Putamen (tissue), 1 donor: ENCODE data around the gene MAD1L1.
"Not testable (repeated sequence)": the region's sequence is repeated elsewhere in the genome, so short reads cannot be mapped to it uniquely, and the experiment has no call there.

Experiments
- DNase-seq: peaks from one replicate; pipeline ENCODE4 v3.0.0-alpha.2; 2016; ENCODE audit warnings: low spot score

The MAD1L1 gene

DNA sequence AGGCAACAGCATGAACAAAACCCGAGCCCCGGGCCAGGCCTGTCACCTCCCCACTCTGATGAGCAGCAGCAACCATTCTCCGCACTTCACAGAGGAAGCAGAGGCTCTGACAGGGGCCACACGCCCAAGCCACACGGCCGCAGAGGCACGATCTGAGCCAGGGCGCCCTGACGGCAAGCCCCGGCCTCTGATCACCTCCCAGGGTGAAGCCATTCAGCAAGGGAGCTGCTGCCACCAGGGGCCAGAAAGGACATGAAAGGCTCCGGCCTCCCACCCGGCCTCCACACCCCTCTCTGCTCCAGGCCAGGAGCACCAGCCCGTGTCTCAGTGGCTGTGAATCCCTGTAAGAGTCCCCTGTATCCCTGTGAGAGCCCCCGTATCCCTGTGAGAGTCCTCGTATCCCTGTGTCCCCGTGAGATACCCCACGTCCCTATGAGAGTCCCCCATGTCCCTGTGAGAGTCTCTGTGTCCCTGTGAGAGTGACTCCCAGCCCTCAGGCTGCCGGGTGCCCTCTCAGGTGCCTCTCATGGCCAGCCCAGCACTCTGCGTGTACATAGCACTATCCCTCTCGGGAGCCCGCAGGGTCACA, 187.8 kb downstream of the MAD1L1 start:
- no peak for DNase-seq

DNA sequence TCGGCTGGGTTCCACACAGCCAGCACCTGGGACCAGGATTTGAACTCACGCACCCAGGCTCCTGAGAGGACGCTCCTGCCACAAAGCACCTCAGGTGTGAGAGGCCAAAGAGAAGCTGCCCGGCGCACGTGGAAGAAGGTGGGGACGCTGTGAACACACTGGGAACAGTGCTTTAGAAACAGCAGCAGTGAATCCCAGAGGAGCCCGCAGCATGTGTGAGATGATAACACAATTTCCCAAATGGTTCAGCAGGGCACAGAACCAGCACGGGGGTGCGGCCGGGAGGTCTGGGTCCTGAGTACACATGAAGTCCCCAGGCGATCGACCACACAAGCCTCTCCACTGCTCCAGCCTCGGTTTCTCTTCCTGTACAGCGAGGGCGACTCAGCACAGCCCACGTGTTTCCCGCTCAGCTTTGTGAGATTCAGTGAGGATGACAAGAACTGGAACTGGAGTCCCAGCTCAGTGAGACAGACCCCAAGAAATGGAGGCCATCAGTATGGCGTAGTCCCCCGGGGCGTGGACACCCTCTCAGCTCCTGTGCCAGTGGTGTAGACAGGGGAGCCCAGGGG, 188.3 kb downstream of the MAD1L1 start:
- no peak for DNase-seq

DNA sequence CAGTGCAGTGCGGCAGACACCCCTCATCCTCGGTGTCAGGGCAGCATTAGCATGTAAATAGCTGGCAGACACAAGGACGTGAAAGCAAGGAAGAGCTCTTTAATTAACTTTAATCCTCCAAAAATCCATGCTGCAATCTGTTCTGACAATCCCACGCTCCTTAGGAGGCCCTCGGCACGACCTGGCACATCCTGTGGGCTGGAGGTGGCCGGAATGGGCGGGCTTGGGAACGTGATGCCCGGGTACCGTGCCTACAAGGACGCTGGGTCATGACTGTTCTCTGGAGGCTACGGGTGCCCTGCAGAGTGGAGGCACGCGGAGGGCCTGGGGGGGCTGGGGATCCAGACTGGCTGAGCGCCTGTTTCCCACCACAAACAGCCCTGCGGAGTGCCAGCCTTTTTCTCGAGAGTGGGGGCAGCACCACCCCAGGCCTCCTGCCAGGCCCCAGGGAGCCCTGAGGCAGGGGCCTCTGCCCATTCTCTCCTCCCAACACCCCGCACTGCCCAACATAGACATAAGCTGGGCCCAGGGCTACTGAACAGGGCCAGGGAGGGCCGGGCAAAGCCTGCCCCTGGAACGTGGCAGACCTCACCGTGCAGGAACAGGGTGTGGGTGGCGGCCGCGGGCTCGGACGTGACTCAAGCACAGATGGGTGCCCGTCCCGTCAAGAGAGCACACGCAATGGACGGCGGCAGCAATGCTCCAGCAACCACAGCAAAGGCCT, 189.3 kb downstream of the MAD1L1 start:
- DNase-seq: no peak

DNA sequence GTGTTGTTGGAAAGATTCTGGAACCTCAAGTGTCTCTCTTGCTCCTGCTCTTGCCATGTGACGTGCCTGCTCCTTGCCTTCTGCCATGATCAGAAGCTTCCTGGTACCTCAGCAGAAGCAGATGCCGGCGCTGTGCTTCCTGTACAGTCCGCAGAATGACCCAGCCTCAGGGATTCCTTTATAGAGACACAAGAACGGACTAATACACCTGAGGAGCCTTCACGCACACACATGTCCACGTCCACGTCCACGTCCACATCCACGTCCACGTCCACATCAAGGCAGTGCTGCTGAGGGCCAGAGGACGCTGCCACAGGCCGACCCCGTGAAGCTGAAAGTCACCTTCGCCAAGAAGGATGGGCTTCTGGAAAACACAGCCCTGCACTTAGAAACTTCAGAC, 190.1 kb downstream of the MAD1L1 start:
- DNase-seq: no peak

DNA sequence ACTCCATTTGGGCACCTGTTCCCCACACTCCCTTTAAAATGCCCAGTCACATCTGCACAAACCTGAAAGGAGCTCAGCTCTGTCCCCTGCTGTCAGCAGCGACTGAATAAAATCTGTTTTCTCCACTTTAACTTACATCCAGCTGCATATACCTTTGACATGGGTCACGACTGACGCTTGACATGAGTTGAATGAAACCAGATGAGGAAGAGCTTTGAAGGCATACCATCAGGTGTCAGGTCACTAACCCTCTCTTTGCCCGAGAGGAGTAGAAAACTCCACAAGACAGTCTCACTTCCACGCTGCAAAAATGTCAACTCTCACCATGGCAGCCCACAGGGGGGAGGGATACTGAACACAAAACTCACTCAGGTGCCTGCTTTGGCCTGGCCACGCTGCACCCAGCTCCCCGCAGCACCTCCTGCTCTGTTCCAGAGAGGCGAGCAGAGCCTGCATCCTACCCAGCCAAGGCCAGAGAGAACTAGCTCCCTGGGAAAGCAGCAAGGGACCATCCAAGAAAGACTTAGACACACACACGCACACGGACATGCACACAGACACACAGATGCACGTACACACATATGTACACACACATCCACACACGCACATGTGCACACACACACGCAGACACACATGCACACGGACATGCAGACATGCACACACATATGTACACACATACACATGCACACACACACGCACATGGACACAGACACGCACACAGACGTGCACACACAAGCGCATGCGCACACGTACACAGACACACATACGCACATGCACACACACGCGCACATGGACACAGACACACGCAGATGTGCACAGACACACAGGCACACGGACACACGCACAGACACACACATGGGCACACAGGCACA, 191.0 kb downstream of the MAD1L1 start:
- no peak for DNase-seq

DNA sequence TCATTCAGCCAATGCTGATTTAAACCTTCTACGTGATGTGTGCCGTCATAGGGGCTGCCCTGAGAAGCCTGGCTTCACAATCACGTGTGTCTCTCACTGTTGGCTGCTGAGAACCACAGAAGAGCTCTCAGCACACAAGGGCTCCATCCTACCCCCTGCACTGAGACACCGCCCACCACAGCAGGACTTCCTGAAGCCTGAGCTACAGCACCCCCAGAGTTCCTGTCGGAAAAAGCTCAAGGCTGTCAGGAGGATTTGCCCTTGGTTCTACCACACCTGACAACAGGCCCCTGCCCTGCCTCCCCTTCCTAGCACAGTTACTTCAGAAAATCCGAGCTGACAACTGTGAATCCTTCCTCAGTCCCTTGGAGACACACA, 191.9 kb downstream of the MAD1L1 start:
- DNase-seq: no peak

DNA sequence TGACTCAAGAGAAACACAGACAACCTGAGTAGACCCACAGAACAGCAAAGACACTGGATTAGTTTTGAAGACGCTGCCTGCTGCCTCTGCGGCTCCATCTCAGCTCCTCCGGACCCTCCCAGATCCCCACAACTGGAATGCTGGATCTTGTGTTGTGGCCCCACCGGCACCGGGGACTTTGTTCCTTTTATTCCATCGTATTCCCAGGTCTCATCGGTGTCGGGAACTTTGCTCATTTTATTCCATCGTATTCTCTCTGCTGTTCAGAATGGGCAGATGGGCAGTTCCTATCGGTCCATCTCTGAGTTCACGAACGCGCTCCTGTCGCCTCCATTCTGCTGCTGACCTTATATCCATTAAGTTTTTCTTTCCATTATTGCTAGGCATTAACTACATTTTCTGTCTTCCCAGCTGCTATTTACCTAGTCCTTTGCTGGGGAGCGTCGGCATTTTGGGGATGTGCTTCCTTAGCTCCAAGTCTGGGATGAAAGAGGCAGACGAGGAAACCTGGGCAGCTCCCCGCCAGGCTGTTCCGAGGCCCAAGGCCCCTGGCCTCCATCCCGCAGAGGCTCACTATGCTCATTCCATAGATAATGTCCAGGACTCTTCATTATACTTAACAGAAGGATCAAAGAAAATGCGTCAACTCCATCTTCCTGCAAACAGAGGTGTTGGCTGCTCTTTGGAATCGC, 192.4 kb downstream of the MAD1L1 start:
- no peak for DNase-seq

DNA sequence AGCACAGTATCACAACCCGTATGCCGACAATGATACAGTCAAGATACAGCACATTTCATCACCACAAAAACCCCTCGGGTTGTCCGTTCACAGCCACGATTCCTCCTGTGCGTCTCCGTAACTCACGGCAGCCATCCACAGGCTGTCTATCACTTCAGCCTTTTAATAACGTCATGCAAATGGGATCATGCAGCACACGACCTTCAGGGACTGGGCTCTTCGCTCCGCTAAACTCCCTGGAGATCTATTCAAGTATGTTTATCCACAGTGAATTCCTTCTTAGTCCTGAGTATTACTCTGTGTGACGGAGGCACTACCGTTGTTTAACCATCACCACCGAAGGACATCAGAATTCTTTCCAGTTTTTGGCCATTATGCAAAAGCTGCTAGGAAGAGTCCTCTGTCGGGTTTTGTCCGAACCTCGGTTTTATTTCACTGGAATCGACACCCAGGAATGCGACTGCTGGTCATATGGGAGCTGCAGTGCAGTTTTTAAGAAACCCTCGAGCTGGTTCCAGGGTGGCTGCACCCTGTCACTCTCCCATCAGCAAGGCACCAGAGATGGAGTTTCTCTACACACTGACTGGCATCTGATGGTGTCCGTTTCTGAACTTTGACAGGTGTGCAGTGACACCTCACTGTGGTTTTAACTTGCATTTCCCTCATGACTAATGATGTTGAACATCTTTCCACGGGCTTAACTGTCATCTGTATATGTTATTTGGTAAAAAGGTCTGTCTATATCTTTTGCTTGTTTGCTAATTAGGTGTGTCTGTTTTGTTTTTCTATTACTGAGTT, 193.6 kb downstream of the MAD1L1 start:
- DNase-seq: no peak

DNA sequence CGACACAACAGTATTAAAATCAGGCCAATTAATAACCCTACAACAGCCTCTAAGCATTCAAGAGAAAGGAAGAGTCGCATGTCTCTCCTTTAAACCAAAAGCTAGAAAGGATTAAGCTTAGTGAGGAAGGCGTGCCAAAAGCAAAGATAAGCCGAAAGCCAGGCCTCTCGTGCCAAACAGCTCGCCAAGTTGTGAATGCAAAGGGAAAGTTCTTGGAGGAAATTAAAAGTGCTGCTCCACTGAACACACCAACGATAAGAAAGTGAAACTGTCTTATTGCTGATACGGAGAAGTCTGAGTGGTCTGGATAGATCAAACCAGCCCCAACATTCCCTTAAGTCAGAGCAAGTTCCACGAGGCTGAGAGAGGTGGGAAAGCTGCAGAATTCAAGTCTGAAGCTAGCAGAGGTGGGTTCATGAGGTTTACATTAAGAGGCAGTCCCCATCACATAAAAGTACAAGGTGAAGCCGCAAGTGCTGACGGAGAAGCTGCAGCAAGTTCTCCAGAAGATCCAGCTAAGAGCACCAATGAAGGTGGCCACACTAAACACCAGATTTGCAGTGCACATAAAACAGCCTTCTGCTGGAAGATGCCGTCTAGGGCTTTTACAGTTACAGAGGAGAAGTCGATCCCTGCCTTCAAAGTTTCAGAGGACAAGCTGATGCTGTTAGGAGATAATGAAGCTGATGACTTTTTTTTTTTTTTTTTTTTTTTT, 194.8 kb downstream of the MAD1L1 start:
- DNase-seq: no peak

DNA sequence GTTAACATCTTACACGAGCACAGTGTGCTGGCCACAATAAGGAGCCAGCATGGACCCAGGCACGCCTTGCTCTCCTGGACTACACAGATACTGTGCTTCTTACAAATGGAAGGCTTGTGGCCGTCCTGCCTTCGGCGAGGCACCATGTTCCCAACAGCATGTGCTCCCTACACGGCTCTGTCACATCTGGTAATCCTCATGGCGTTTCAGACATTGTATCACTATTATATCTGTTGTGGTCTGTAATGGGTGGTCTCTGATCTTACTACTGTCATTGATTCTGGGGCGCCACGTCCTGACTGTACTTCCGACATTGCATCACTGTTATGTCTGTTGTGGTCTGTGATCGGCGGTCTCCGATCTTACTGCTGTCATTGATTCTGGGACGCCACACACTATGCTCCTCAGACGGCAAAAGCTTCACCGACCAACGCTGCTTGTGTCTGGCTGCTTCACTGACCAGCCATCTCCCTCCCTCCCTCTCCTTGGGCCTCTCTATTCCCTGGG, 195.4 kb downstream of the MAD1L1 start:
- DNase-seq: no peak

DNA sequence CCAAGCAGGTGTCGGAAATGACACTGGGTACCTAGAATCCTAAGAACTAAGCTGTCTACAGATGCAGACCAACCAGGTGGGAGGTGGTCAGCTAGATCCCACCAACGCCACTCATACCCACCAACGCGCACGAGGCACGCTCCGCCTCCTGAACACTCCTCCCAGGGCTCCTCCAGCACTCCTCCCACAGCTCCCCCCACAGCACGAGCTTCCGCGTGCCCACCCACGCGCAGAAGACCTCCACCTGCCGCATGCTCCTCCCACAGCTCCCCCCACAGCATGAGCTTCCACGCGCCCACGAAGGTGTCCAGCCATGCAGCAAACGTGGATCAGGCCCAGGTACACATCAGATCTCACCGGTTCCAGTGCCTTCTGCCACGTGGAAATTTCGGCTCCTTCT, 196.0 kb downstream of the MAD1L1 start:
- no peak for DNase-seq

DNA sequence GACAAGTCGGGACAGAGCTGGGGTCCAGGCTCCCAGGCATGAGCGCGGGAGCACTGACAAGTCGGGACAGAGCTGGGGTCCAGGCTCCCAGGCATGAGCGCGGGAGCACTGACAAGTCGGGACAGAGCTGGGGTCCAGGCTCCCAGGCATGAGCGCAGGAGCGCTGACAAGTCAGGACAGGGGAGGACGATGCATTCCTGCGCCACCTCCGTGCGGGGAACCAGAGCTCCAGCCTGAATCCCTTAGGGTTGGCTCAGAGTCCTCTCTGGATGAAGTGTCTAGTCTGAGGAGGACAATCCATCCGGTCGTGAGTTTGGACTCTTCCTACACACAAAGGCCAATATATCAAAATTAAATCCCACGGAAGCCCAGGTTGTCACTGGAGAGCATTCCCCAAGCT, 196.5 kb downstream of the MAD1L1 start:
- DNase-seq: not testable (repeated sequence)

DNA sequence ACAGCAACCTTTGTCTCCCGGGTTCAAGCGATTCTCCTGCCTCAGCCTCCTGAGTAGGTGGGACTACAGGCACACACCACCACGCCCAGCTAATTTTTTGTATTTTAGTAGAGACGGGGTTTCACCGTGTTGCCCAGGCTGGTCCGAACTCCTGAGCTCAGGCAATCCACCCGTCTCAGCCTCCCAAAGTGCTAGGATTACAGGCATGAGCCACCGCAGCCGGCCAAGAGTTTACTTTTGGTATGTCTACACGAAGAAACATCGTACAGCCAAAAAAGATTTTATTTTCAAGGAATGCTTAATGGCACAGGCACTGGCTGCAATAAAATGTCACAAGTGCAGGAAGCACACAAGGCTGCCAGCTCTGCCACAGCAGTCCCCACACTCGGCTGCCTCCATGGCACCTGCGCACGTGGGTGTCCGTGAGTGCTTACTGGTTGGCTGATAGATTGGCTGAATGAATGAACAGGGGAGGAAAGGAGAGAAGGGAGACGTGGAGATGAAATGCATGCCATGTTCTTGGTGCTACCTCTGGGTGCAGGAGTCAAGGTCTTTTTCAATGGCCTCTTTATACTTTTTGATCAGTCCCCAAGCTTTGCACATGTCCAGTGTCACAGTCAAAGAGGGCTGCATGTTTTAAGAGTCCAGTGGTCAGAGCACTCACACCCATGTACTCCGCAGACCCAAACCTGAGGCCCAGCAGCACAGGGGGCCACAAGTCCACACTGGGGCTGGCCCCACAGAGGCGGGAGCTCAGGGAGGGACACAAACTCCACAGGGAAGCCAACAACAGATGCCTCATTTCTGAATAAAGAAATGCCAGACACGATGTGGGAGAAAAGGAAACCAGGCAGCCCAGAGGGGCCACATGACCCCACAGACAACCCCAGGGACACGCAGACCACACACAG, 198.2 kb downstream of the MAD1L1 start:
- DNase-seq: no peak

DNA sequence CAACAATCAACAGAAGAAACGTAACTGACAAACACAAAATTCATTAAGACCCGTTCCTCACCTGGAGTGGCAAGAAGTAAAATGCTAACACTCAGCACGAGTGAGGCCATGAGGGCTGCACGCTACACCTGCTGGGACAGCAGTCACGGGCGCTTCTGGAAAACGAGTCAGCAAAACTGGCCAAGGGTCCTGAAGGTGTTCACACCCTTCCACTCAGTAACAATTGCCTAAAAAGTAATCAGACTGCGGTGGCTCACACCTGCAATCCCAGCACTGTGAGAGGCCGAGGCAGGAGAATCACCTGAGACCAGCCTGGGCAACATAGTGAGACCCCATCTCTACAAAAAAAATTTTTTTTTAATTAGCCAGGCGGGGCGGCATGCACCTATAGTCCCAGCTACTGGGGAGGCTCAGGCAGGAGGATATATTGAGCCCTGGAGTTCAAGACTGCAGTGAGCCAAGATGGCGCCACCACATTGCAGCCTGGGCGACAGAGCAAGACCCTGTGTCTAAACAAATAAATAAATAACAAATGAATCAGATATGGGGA, 199.1 kb downstream of the MAD1L1 start:
- DNase-seq: no peak

DNA sequence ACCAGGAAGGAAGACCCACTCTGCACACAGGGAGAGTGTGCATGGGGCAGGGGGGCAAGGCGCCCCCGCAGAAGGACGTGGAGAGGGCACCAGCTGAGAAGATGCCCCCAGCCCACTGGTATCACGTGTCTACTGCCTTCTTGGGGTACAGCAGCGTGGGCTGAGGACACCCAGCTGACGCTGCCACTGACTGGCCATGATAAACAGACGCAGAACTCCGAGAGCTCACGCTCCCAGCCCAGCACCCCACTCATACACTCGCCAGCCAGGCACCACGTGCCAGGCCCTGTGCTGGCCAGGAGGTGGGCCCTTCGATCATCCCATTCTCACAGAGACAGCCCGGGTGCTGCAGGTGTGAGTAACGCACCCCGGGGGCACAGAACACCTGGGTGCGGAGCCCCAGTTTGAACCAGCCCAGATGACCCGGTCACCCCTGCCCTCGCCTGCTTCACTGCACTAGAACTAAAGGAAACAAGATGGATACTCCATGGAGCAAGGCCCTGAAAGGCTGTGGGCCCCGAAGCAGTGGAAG, 199.8 kb downstream of the MAD1L1 start:
- no peak for DNase-seq

DNA sequence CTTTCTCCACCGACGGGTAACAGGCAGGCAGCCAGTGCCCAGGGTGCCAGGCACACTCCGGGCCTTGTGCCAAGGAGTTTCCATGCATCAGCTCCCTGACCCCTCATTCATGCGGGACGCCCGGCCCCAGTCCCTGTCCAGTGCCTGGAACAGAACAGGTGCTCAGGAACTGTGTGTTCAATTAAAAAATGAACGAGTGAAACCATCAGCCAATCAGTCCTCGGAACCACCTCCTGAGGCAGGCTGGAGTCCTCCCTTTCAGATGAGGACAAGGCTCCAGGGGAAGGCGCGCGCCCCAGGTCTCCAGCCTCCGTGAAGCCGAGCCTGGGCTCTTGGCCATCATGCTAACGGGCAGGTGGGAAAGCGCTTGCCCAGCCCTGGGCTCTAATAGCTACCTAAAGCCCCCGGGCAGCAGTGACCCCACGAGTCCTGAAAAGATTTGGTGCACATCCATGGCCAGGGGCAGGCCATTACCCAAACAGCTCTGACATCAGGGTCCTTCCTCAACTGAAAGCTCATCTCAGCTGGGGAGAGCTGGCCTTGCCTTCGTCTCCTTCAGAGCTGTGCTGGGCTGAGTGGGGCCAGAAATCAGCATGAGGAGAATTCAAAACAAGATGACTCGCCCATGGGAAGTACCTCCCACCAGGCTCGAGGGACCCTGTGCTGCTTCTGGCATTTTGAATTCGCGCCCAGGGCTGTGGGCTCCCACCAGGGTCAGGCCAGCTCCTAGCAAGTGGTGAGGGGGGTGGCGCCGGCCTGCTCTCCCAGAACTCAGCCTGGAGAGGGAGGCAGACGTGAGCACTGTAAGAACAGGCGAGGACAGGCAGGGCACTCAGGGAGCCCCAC, 200.5 kb downstream of the MAD1L1 start:
- no peak for DNase-seq

DNA sequence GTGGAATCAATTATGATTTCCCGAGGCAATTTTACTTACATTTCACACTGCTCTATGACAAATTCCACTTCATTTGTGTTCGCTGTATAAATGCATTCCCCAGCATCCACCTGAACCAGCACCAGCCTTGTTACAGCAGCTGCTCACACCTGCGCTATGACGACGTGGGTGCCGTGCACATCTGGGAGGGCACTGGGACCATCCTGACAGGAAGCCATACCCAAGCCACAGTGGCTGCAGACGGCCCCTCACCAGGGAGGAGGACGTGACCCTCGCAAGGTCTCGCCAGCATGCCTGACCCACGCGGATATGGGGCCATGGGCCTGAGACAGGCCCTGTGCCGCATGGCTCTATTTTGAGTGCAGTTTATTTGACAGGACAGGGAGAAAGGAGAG, 201.3 kb downstream of the MAD1L1 start:
- no peak for DNase-seq
